Thyroid gland (tissue), 4 donors: ENCODE data around the gene TTLL8.

ENCODE experiments used
- CTCF ChIP-seq, 6 experiments: fragments of 200-600 bp in 3 of 6; fragments of 450-650 bp in 3 of 6; sonication (generic) in 3 of 6; IDR thresholded peaks; one replicate each; pipeline ENCODE4 v1.5.1; 2016 to 2019; ENCODE audit warnings: antibody characterized with exemption in 6 of 6, mild to moderate bottlenecking in 2 of 6, inconsistent platforms in 1 of 6, moderate library complexity in 1 of 6
- POLR2A ChIP-seq, 2 donors: fragments of 450-650 bp; IDR thresholded peaks; one replicate each; pipeline ENCODE4 v1.6.1; 2017; ENCODE audit warnings: antibody characterized with exemption in 2 of 2, mild to moderate bottlenecking in 2 of 2, moderate library complexity in 1 of 2

GRCh38 chr22:50089682-50090411 lies 31.7 kb upstream of the TTLL8 start, which contains the start of gene MOV10L1:
- TF ChIP-seq CTCF (IDR thresholded peaks at IDR 0.05) (no peak), POLR2A (IDR thresholded peaks at IDR 0.05) (no peak)
